Measurements from ENCODE around the gene NOXA1.
A peak's percentile ranks its signal among the peaks of the same experiment; 100 is the strongest.

The NOXA1 gene

GRCh38 chr9:137455359-137455991 lies 32.3 kb downstream of the NOXA1 start:
- DNase-seq = no peak

GRCh38 chr9:137456061-137456863 lies 33.1 kb downstream of the NOXA1 start:
- DNase-seq = no peak

GRCh38 chr9:137456864-137457405 lies 33.7 kb downstream of the NOXA1 start:
- DNase-seq = no peak

- DNase-seq = no peak
These were observed 34.4 kb downstream of the NOXA1 start for GRCh38 chr9:137457406-137458193.

- no peak for DNase-seq
These were observed 35.3 kb downstream of the NOXA1 start for GRCh38 chr9:137458194-137459151.

GRCh38 chr9:137459152-137459600 lies 36.0 kb downstream of the NOXA1 start, which contains the start of gene NSMF:
TSS of gene NSMF (minus strand) at chr9:137459334. CDS start at chr9:137459102, 232 bp downstream.
- DNase-seq = peak; percentile 93 to 97

GRCh38 chr9:137459601-137460362 lies 36.6 kb downstream of the NOXA1 start:
- no peak for DNase-seq

- no peak for DNase-seq
These were observed 37.4 kb downstream of the NOXA1 start for GRCh38 chr9:137460363-137461315.

GRCh38 chr9:137461316-137461662 lies 38.1 kb downstream of the NOXA1 start:
- no peak for DNase-seq

GRCh38 chr9:137461663-137462395 lies 38.6 kb downstream of the NOXA1 start:
- DNase-seq = peak in 1 of 2 donors; percentile 62

- no peak for DNase-seq
These were observed 39.3 kb downstream of the NOXA1 start for GRCh38 chr9:137462396-137462985.

GRCh38 chr9:137462986-137463930 lies 40.1 kb downstream of the NOXA1 start:
- no peak for DNase-seq

GRCh38 chr9:137463931-137464290 lies 40.7 kb downstream of the NOXA1 start:
- no peak for DNase-seq

- no peak for DNase-seq
These were observed 41.3 kb downstream of the NOXA1 start for GRCh38 chr9:137464291-137464999.

GRCh38 chr9:137465000-137465719 lies 42.0 kb downstream of the NOXA1 start:
- no peak for DNase-seq

- no peak for DNase-seq
These were observed 42.7 kb downstream of the NOXA1 start for GRCh38 chr9:137465720-137466388.

Measured in activated CD4-positive, alpha-beta T cell treated with anti-CD3 and anti-CD28 coated beads for 4 hours (primary cell).